Suprapubic skin (tissue), 4 donors: ENCODE measurements around the gene UNC93A. TPM values are rescaled to one million over a fixed set of nuclear protein-coding genes. Genes with fewer than 3 reads are reported as not detected.
"Not testable (repeated sequence)": the region's sequence is repeated elsewhere in the genome, so short reads cannot be mapped to it uniquely, and the experiment has no call there.

Source experiments
- DNase-seq, 2 donors: peaks; one replicate each; pipeline ENCODE4 v3.0.0-alpha.2; 2019; ENCODE audit warnings: low spot score in 2 of 2
- H3K27ac ChIP-seq: fragments of 200-600 bp; sonication (generic); one replicate; pipeline ENCODE4 v1.5.1; 2019
- H3K27me3 ChIP-seq: fragments of 200-600 bp; sonication (generic); one replicate; pipeline ENCODE4 v1.5.1; 2019
- H3K36me3 ChIP-seq: fragments of 200-600 bp; sonication (generic); one replicate; pipeline ENCODE4 v1.5.1; 2019
- H3K4me1 ChIP-seq: fragments of 200-600 bp; sonication (generic); one replicate; pipeline ENCODE4 v1.5.1; 2019
- H3K4me3 ChIP-seq: fragments of 200-600 bp; sonication (generic); one replicate; pipeline ENCODE4 v1.5.1; 2019; ENCODE audit warnings: mild to moderate bottlenecking
- H3K9me3 ChIP-seq: fragments of 200-600 bp; sonication (generic); one replicate; pipeline ENCODE4 v1.5.1; 2019
- CTCF ChIP-seq, 2 donors: fragments of 200-600 bp in 1 of 2; fragments of 450-650 bp in 1 of 2; sonication (generic) in 1 of 2; IDR thresholded peaks; one replicate each; pipeline ENCODE4 v1.5.1; 2016 to 2019; ENCODE audit warnings: antibody characterized with exemption in 2 of 2, mild to moderate bottlenecking in 1 of 2, moderate library complexity in 1 of 2
- EP300 ChIP-seq: sonication (generic); formaldehyde crosslinking; IDR thresholded peaks from one replicate; pipeline ENCODE4 v1.6.1; 2017; ENCODE audit warnings: antibody characterized with exemption
- POLR2A ChIP-seq, 2 donors: fragments of 450-650 bp; IDR thresholded peaks; one replicate each; pipeline ENCODE4 v1.6.1; 2017; ENCODE audit warnings: antibody characterized with exemption in 2 of 2, mild to moderate bottlenecking in 2 of 2, moderate library complexity in 2 of 2
- POLR2AphosphoS5 ChIP-seq, 3 donors: sonication (generic); formaldehyde crosslinking; IDR thresholded peaks; one replicate each; pipeline ENCODE4 v1.6.1; 2017; ENCODE audit warnings: antibody characterized with exemption in 3 of 3
- WGBS: methylation state at CpG from one replicate; pipeline ENCODE4 v1.1.5; 2018; 5-methylcytosine and 5-hydroxymethylcytosine counted together
- total RNA-seq, 4 donors: library from RNA; depleted of rRNA; stranded (reverse); fragments of >200 nt; gene quantifications; one replicate each; pipeline ENCODE4 v1.1.0, GENCODE V29; 2016

UNC93A gene
- total RNA-seq, 4 donors from 2014 or later, result 16.1 to 41.7 (median 30.2) TPM

- Histone ChIP-seq H3K4me3 (no peak overlapping the region), H3K36me3 (no peaks in the 10 kb centered on the region), H3K27ac (no peak overlapping the region), H3K4me1 (no peaks in the 10 kb centered on the region), H3K27me3 (peaks cover 11% of the 10 kb centered on the region), H3K9me3 (no peaks in the 10 kb centered on the region)
- no peak for TF ChIP-seq POLR2AphosphoS5 (IDR thresholded peaks at IDR 0.05)
- no peak for TF ChIP-seq EP300
- no peak for TF ChIP-seq POLR2A (IDR thresholded peaks at IDR 0.05)
- TF ChIP-seq CTCF (IDR thresholded peaks at IDR 0.05), result no peak
- no peak for DNase-seq
- WGBS, result 78% methylated on average over 7 of the region's 18 CpGs
These were observed 14.7 kb downstream of the UNC93A start for GRCh38 chr6:167305796-167306195.

GRCh38 chr6:167306401-167306998 lies 15.4 kb downstream of the UNC93A start:
- Histone ChIP-seq H3K4me3 (no peak overlapping the region), H3K36me3 (no peaks in the 10 kb centered on the region), H3K27me3 (peaks cover 16% of the 10 kb centered on the region), H3K4me1 (no peaks in the 10 kb centered on the region), H3K9me3 (no peaks in the 10 kb centered on the region), H3K27ac (no peak overlapping the region)
- no peak for DNase-seq
- TF ChIP-seq EP300, result no peak
- TF ChIP-seq POLR2A (IDR thresholded peaks at IDR 0.05), result no peak
- TF ChIP-seq CTCF (IDR thresholded peaks at IDR 0.05), result no peak
- TF ChIP-seq POLR2AphosphoS5 (IDR thresholded peaks at IDR 0.05), result no peak
- WGBS, result 72% methylated on average over 15 of the region's 15 CpGs

- no peak overlapping the region for H3K27ac ChIP-seq
- no peaks in the 10 kb centered on the region for H3K4me1 ChIP-seq
- no peak for DNase-seq
- TF ChIP-seq CTCF (IDR thresholded peaks at IDR 0.05) (no peak), EP300 (no peak), POLR2AphosphoS5 (IDR thresholded peaks at IDR 0.05) (no peak), POLR2A (IDR thresholded peaks at IDR 0.05) (no peak)
- no peaks in the 10 kb centered on the region for H3K9me3 ChIP-seq
- 77% methylated on average over 20 of the region's 20 CpGs for WGBS
- H3K27me3 ChIP-seq, result peaks cover 18% of the 10 kb centered on the region
- H3K36me3 ChIP-seq, result no peaks in the 10 kb centered on the region
- H3K4me3 ChIP-seq, result no peak overlapping the region
These were observed 16.3 kb downstream of the UNC93A start for GRCh38 chr6:167307342-167307955.

- Histone ChIP-seq H3K9me3 (no peaks in the 10 kb centered on the region), H3K4me1 (no peaks in the 10 kb centered on the region), H3K36me3 (no peaks in the 10 kb centered on the region), H3K27ac (no peak overlapping the region), H3K27me3 (peaks cover 25% of the 10 kb centered on the region), H3K4me3 (no peak overlapping the region)
- no peak for TF ChIP-seq POLR2AphosphoS5 (IDR thresholded peaks at IDR 0.05)
- TF ChIP-seq CTCF (IDR thresholded peaks at IDR 0.05), result no peak
- TF ChIP-seq EP300, result no peak
- no peak for TF ChIP-seq POLR2A (IDR thresholded peaks at IDR 0.05)
- DNase-seq, result no peak
- 95% methylated on average over 5 of the region's 5 CpGs for WGBS
These were observed 17.1 kb downstream of the UNC93A start for GRCh38 chr6:167308207-167308606.

- H3K9me3 ChIP-seq, H3K4me1 ChIP-seq, H3K4me3 ChIP-seq, H3K36me3 ChIP-seq, DNase-seq, H3K27ac ChIP-seq: not testable (repeated sequence)
- peaks cover 34% of the 10 kb centered on the region for H3K27me3 ChIP-seq
- 77% methylated on average over 13 of the region's 17 CpGs for WGBS
These were observed 18.5 kb downstream of the UNC93A start for GRCh38 chr6:167309355-167310192.
